Breast epithelium (tissue), 4 donors: Measurements from ENCODE around the gene LYST. TPM values are rescaled to one million over a fixed set of nuclear protein-coding genes. Genes with fewer than 3 reads are reported as not detected.

Experiments used
- DNase-seq, 2 donors: peaks; one replicate each; pipeline ENCODE4 v3.0.0-alpha.2; 2019; ENCODE audit warnings: low spot score in 2 of 2
- H3K27ac ChIP-seq, 2 donors: fragments of 200-600 bp; sonication (generic) in 1 of 2; one replicate each; pipeline ENCODE4 v1.5.1; 2016 to 2019; ENCODE audit warnings: mild to moderate bottlenecking in 1 of 2
- H3K27me3 ChIP-seq, 2 donors: fragments of 200-600 bp; sonication (generic) in 1 of 2; one replicate each; pipeline versions ENCODE4 v1.5.1 to v1.6.0; 2017 to 2019; ENCODE audit warnings: control low read depth in 1 of 2, mild to moderate bottlenecking in 1 of 2
- H3K36me3 ChIP-seq: fragments of 200-600 bp; one replicate; pipeline ENCODE4 v1.5.1; 2019
- H3K4me1 ChIP-seq, 2 donors: fragments of 200-600 bp; sonication (generic); one replicate each; pipeline ENCODE4 v1.5.1; 2016 to 2019; ENCODE audit warnings: control low read depth in 1 of 2
- H3K4me3 ChIP-seq, 3 donors: fragments of 200-600 bp; sonication (generic); 1 replicate in 2 of 3; 2 replicates in 1 of 3; pipeline ENCODE4 v1.5.1; 2016 to 2019; ENCODE audit warnings: mild to moderate bottlenecking in 3 of 3, moderate library complexity in 2 of 3
- H3K9me3 ChIP-seq, 2 donors: fragments of 200-600 bp; sonication (generic) in 1 of 2; one replicate each; pipeline ENCODE4 v1.5.1; 2016 to 2019; ENCODE audit warnings: control low read depth in 1 of 2
- CTCF ChIP-seq, 3 donors: fragments of 450-650 bp; IDR thresholded peaks; one replicate each; pipeline ENCODE4 v1.5.1; 2016 to 2017; ENCODE audit warnings: antibody characterized with exemption in 3 of 3, mild to moderate bottlenecking in 3 of 3, moderate library complexity in 3 of 3
- POLR2A ChIP-seq: fragments of 450-650 bp; IDR thresholded peaks from one replicate; pipeline ENCODE4 v1.6.1; 2016; ENCODE audit warnings: antibody characterized with exemption, mild to moderate bottlenecking, moderate library complexity
- POLR2AphosphoS5 ChIP-seq, 3 donors: sonication (generic); formaldehyde crosslinking; IDR thresholded peaks; one replicate each; pipeline ENCODE4 v1.6.1; 2017; ENCODE audit warnings: antibody characterized with exemption in 3 of 3
- intact Hi-C: fragments of 100-400 bp; cut with DNase I; formaldehyde crosslinking; loops from one replicate; pipeline ENCODE4 v1.15.1; 2023; ENCODE audit warnings: low total_unique reads
- total RNA-seq, 3 donors: library from RNA; depleted of rRNA; stranded (reverse); fragments of >200 nt; gene quantifications; one replicate each; pipeline ENCODE4 v1.1.0, GENCODE V29; 2016

Gene LYST
- total RNA-seq, 3 donors from 2014 or later, result 63.3 to 78.3 (median 66.1) TPM

GRCh38 chr1:235864931-235865525, 1.7 kb downstream of the LYST start:
- Histone ChIP-seq H3K4me1 (peaks cover 0 to 13% of the 10 kb centered on the region in 2 donors), H3K27ac (peak overlapping the region; percentile 4 to 98), H3K36me3 (no peaks in the 10 kb centered on the region), H3K9me3 (no peaks in the 10 kb centered on the region), H3K27me3 (no peaks in the 10 kb centered on the region), H3K4me3 (peak overlapping the region; percentile 75 to 94 (median 94))
- no peak for DNase-seq
- intact Hi-C loops, result loop anchor here (10.0 kb wide), 1 partner anchor 80 kb away; no protein-coding TSS in a partner anchor
- TF ChIP-seq CTCF (IDR thresholded peaks at IDR 0.05) (no peak), POLR2A (no peak), POLR2AphosphoS5 (IDR thresholded peaks at IDR 0.05) (no peak)

GRCh38 chr1:235864469-235864868, 2.2 kb downstream of the LYST start:
- Histone ChIP-seq H3K9me3 (no peaks in the 10 kb centered on the region), H3K27me3 (no peaks in the 10 kb centered on the region), H3K27ac (peak overlapping the region; percentile 4 to 98), H3K4me1 (peaks cover 0 to 13% of the 10 kb centered on the region in 2 donors), H3K36me3 (no peaks in the 10 kb centered on the region), H3K4me3 (peak overlapping the region in 1 of 3 donors; percentile 75)
- no peak for DNase-seq
- TF ChIP-seq POLR2A (no peak), CTCF (IDR thresholded peaks at IDR 0.05) (no peak), POLR2AphosphoS5 (IDR thresholded peaks at IDR 0.05) (no peak)
- intact Hi-C loops, result loop anchor here (10.0 kb wide), 1 partner anchor 80 kb away; no protein-coding TSS in a partner anchor

GRCh38 chr1:235863699-235864093, 3.0 kb downstream of the LYST start:
- no peak overlapping the region for H3K4me3 ChIP-seq
- H3K4me1 ChIP-seq, result peaks cover 0 to 13% of the 10 kb centered on the region in 2 donors

GRCh38 chr1:235861857-235862256, 4.8 kb downstream of the LYST start:
- no peaks in the 10 kb centered on the region for H3K9me3 ChIP-seq
- H3K27ac ChIP-seq, result no peak overlapping the region
- H3K27me3 ChIP-seq, result no peaks in the 10 kb centered on the region
- H3K4me1 ChIP-seq, result peaks cover 0 to 13% of the 10 kb centered on the region in 2 donors
- no peak overlapping the region for H3K4me3 ChIP-seq
- intact Hi-C loops, result loop anchor here (2.0 to 10.0 kb wide), 2 partner anchors 53 to 83 kb away; no protein-coding TSS in a partner anchor
- TF ChIP-seq CTCF (IDR thresholded peaks at IDR 0.05) (no peak), POLR2AphosphoS5 (IDR thresholded peaks at IDR 0.05) (no peak), POLR2A (no peak)
- no peaks in the 10 kb centered on the region for H3K36me3 ChIP-seq
- no peak for DNase-seq

More at GRCh38 chr1:235863699-235864093, 3.0 kb downstream of the LYST start:
- intact Hi-C loops, result loop anchor here (10.0 kb wide), 1 partner anchor 81 kb away; no protein-coding TSS in a partner anchor
- Histone ChIP-seq H3K9me3 (no peaks in the 10 kb centered on the region), H3K27me3 (no peaks in the 10 kb centered on the region), H3K36me3 (no peaks in the 10 kb centered on the region), H3K27ac (no peak overlapping the region)
- no peak for DNase-seq
- TF ChIP-seq CTCF (IDR thresholded peaks at IDR 0.05) (no peak), POLR2AphosphoS5 (IDR thresholded peaks at IDR 0.05) (no peak), POLR2A (no peak)

GRCh38 chr1:235860829-235861228, 5.9 kb downstream of the LYST start:
- no peaks in the 10 kb centered on the region for H3K9me3 ChIP-seq
- DNase-seq, result no peak
- no peaks in the 10 kb centered on the region for H3K27me3 ChIP-seq
- peaks cover 0 to 13% of the 10 kb centered on the region in 2 donors for H3K4me1 ChIP-seq
- H3K4me3 ChIP-seq, result no peak overlapping the region
- no peak overlapping the region for H3K27ac ChIP-seq
- TF ChIP-seq POLR2AphosphoS5 (IDR thresholded peaks at IDR 0.05) (no peak), CTCF (IDR thresholded peaks at IDR 0.05) (no peak), POLR2A (no peak)
- intact Hi-C loops, result loop anchor here (2.0 to 10.0 kb wide), 2 partner anchors 52 to 84 kb away; no protein-coding TSS in a partner anchor
- H3K36me3 ChIP-seq, result no peaks in the 10 kb centered on the region
